Measurements from ENCODE around the gene PRKCB.

- TF ChIP-seq CTCF (IDR thresholded peaks at IDR 0.05; ENCODE audit: low read depth, low read length) (no peak), MAX (IDR thresholded peaks at IDR 0.05; ENCODE audit: low read depth, low read length) (no peak)
Observed at GRCh38 chr16:24116046-24116776, 280.4 kb downstream of the PRKCB start.

All from NB4 (cell line).